SK-N-SH (cell line): Measurements from ENCODE around the gene KLHL18. TPM values are rescaled to one million over a fixed set of nuclear protein-coding genes. Genes with fewer than 3 reads are reported as not detected.

Experiments used
- CTCF ChIA-PET: fragments of 300-600, 350-600 bp; formaldehyde crosslinking; extraction: SDS; loops from one replicate; lab custom pipeline; 2021; lab: Yijun Ruan, JAX
- POLR2A ChIA-PET: fragments of 350-600 bp; sonication (Branson Sonifier 250); formaldehyde crosslinking; extraction: SDS; loops from one replicate; lab custom pipeline; 2020; ENCODE audit warnings: antibody characterized with exemption, inconsistent platforms; lab: Yijun Ruan, JAX
- DNase-seq: peaks from one replicate; pipeline ENCODE4 v3.0.0; 2012
- H2AFZ ChIP-seq: fragments of 200-600 bp; sonication (generic); 2 replicates; pipeline ENCODE4 v1.8.1; 2016; ENCODE audit warnings: antibody characterized with exemption, mild to moderate bottlenecking, low read depth
- H3F3A ChIP-seq: fragments of 200-600 bp; sonication (generic); replicated peaks from 2 replicates; pipeline ENCODE3; 2016; ENCODE audit warnings: antibody characterized with exemption, mild to moderate bottlenecking; ENCODE audit not compliant: insufficient read depth
- H3K27ac ChIP-seq, 2 experiments: fragments of 200-500 bp in 1 of 2; fragments of 200-600 bp in 1 of 2; sonication (Bioruptor generic) in 1 of 2; sonication (generic), shearing (Covaris generic) in 1 of 2; 2 replicates each; pipeline versions ENCODE4 v1.5.1 to v1.6.1; 2014 to 2016; ENCODE audit warnings: low read depth in 2 of 2, inconsistent platforms in 1 of 2, low read length in 1 of 2, mild to moderate bottlenecking in 1 of 2, mixed read lengths in 1 of 2
- H3K27me3 ChIP-seq: fragments of 200-600 bp; sonication (generic), shearing (Covaris generic); 2 replicates; pipeline ENCODE4 v1.6.1; 2016; ENCODE audit warnings: mixed run types; ENCODE audit not compliant: insufficient read depth
- H3K36me3 ChIP-seq, 2 experiments: fragments of 200-500 bp in 1 of 2; fragments of 200-600 bp in 1 of 2; sonication (Bioruptor generic) in 1 of 2; sonication (generic) in 1 of 2; replicated peaks in 1 of 2; 2 replicates each; pipeline versions ENCODE3 to v1.5.1; 2014 to 2016; ENCODE audit warnings: low read length in 1 of 2, mild to moderate bottlenecking in 1 of 2; ENCODE audit not compliant: insufficient read depth in 2 of 2, control insufficient read depth in 1 of 2
- H3K4me1 ChIP-seq, 2 experiments: fragments of 200-500 bp in 1 of 2; fragments of 200-600 bp in 1 of 2; sonication (Bioruptor generic) in 1 of 2; sonication (generic), shearing (Covaris generic) in 1 of 2; 2 replicates each; pipeline versions ENCODE4 v1.5.1 to v1.6.1; 2014 to 2016; ENCODE audit warnings: low read depth in 1 of 2, low read length in 1 of 2, mixed run types in 1 of 2; ENCODE audit not compliant: insufficient read depth in 2 of 2, control insufficient read depth in 1 of 2
- H3K4me2 ChIP-seq: fragments of 200-600 bp; sonication (generic), shearing (Covaris generic); 2 replicates; pipeline ENCODE4 v1.6.1; 2017; ENCODE audit warnings: mixed run types
- H3K4me3 ChIP-seq, 2 experiments: fragments of 200-500 bp in 1 of 2; fragments of 200-600 bp in 1 of 2; sonication (Bioruptor generic) in 1 of 2; sonication (generic), shearing (Covaris generic) in 1 of 2; 2 replicates each; pipeline versions ENCODE4 v1.5.1 to v1.8.1; 2014 to 2016; ENCODE audit warnings: low read depth in 2 of 2, inconsistent platforms in 1 of 2, low read length in 1 of 2, mild to moderate bottlenecking in 1 of 2, mixed read lengths in 1 of 2, moderate library complexity in 1 of 2
- H3K79me2 ChIP-seq: fragments of 200-600 bp; sonication (generic); 2 replicates; pipeline ENCODE4 v1.8.1; 2017; ENCODE audit warnings: mild to moderate bottlenecking; ENCODE audit not compliant: insufficient read depth
- H3K9ac ChIP-seq: fragments of 200-600 bp; sonication (generic); 2 replicates; pipeline ENCODE4 v1.6.1; 2017; ENCODE audit warnings: mixed run types
- H3K9me2 ChIP-seq: fragments of 200-600 bp; sonication (generic); 2 replicates; pipeline ENCODE4 v1.6.1; 2017; ENCODE audit warnings: mixed run types
- H3K9me3 ChIP-seq: fragments of 200-600 bp; sonication (generic); 2 replicates; pipeline ENCODE4 v1.6.1; 2017; ENCODE audit warnings: mixed run types, mild to moderate bottlenecking, moderate library complexity
- H4K20me1 ChIP-seq: fragments of 200-600 bp; sonication (generic); 2 replicates; pipeline ENCODE4 v1.6.1; 2017; ENCODE audit warnings: mild to moderate bottlenecking, mixed run types; ENCODE audit not compliant: insufficient read depth
- CTCF ChIP-seq: fragments of 200-600 bp; sonication (generic); IDR thresholded peaks from 2 replicates; pipeline ENCODE4 v1.6.1; 2017; ENCODE audit warnings: antibody characterized with exemption, mild to moderate bottlenecking, moderate library complexity
- EP300 ChIP-seq, 2 experiments: IDR thresholded peaks; 2 replicates each; pipeline versions ENCODE4 v1.4.0 to v1.6.1; 2012; ENCODE audit warnings: borderline replicate concordance in 1 of 2, low read depth in 1 of 2, low read length in 1 of 2
- FOXM1 ChIP-seq: IDR thresholded peaks from 2 replicates; pipeline ENCODE4 v1.4.0; 2012; ENCODE audit warnings: low read depth, mild to moderate bottlenecking
- JUND ChIP-seq: IDR thresholded peaks from 2 replicates; pipeline ENCODE4 v1.4.0; 2012
- MXI1 ChIP-seq: IDR thresholded peaks from 2 replicates; pipeline ENCODE4 v1.6.1; 2012; ENCODE audit warnings: mild to moderate bottlenecking, low read depth, low read length, improper control_type of control experiment
- NFIC ChIP-seq: IDR thresholded peaks from 2 replicates; pipeline ENCODE4 v1.4.0; 2012; ENCODE audit warnings: borderline replicate concordance
- NRF1 ChIP-seq: IDR thresholded peaks from 2 replicates; pipeline ENCODE4 v1.6.1; 2012; ENCODE audit warnings: low read depth, mild to moderate bottlenecking, low read length
- POLR2AphosphoS5 ChIP-seq: IDR thresholded peaks from 2 replicates; pipeline ENCODE4 v1.6.1; 2012; ENCODE audit warnings: low read depth, low read length
- RAD21 ChIP-seq: IDR thresholded peaks from 2 replicates; pipeline ENCODE4 v1.6.1; 2012; ENCODE audit warnings: mild to moderate bottlenecking, low read length
- RFX5 ChIP-seq: IDR thresholded peaks from 2 replicates; pipeline ENCODE4 v1.6.1; 2012; ENCODE audit warnings: mild to moderate bottlenecking, improper control_type of control experiment, low read length
- RXRA ChIP-seq: IDR thresholded peaks from 2 replicates; pipeline ENCODE4 v1.4.0; 2012; ENCODE audit warnings: low read depth, mild to moderate bottlenecking, borderline replicate concordance
- SMC3 ChIP-seq: IDR thresholded peaks from 2 replicates; pipeline ENCODE4 v1.6.1; 2012; ENCODE audit warnings: low read depth, low read length, improper control_type of control experiment
- TCF12 ChIP-seq: IDR thresholded peaks from 2 replicates; pipeline ENCODE4 v1.4.0; 2012
- TEAD4 ChIP-seq: IDR thresholded peaks from 2 replicates; pipeline ENCODE4 v1.4.0; 2012; ENCODE audit warnings: mild to moderate bottlenecking, borderline replicate concordance; ENCODE audit not compliant: insufficient read depth
- USF1 ChIP-seq: IDR thresholded peaks from 2 replicates; pipeline ENCODE4 v1.4.0; 2012; ENCODE audit warnings: low read depth, borderline replicate concordance
- USF2 ChIP-seq: fragments of 150-350 bp; IDR thresholded peaks from 2 replicates; pipeline ENCODE4 v1.6.1; 2017; ENCODE audit warnings: antibody characterized with exemption, low read length, low read depth, borderline replicate concordance
- WGBS: methylation state at CpG from one replicate; pipeline ENCODE4 v1.1.6; 2017; ENCODE audit warnings: low lambda C conversion rate; 5-methylcytosine and 5-hydroxymethylcytosine counted together
- polyA plus RNA-seq, 3 experiments: library from polyadenylated mRNA; depleted of rRNA; stranded (reverse); fragments of >200 nt; gene quantifications; 2 replicates each; pipeline ENCODE4 v1.2.3, GENCODE V29; 2012
- TF ChIP-seq, protein P1 (sequence below): IDR thresholded peaks from 2 replicates; pipeline ENCODE4 v1.4.0; 2012; ENCODE audit warnings: low read depth, borderline replicate concordance

Gene KLHL18
- polyA plus RNA-seq, 1 of the 3 experiments (the other 2 are of a cell fraction): 55.2 TPM

DNA sequence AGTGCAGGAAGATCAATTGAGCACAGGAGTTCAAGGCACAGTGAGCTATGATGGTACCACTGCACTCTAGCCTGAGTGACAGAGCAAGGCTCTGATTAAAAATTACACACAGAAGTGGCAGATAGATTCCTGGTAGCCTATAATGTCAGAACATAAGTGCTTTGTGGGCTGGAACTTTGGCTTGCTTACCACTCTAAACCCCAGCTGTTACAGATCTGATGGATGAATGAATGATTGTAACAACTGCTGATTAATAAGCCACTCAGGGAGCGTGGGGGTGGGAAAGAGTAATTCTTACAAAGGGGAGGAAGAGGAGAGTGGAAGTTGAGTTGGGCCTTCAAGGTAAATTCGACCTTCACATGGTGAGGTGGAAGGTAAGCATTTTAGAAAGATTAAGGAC, 57.2 kb downstream of the KLHL18 start:
- H3K27me3 ChIP-seq: no peaks in the 10 kb centered on the region
- no peak overlapping the region for H2AFZ ChIP-seq
- 94% methylated on average over 2 of the region's 2 CpGs for WGBS
- no peaks in the 10 kb centered on the region for H3K4me1 ChIP-seq
- H3K9ac ChIP-seq: no peak overlapping the region
- H3K79me2 ChIP-seq: no peaks in the 10 kb centered on the region
- POLR2A ChIA-PET: no interaction called here
- CTCF ChIA-PET: interaction anchor here (1.3 kb wide), 1 partner anchor 30 kb away, joined by 3 read pairs; no protein-coding TSS in a partner anchor
- no peak overlapping the region for H3K4me2 ChIP-seq
- no peaks in the 10 kb centered on the region for H3K9me3 ChIP-seq
- H3K36me3 ChIP-seq: peaks cover 25 to 56% of the 10 kb centered on the region in 2 experiments
- no peaks in the 10 kb centered on the region for H3F3A ChIP-seq
- H3K27ac ChIP-seq: no peak overlapping the region
- no peak overlapping the region for H3K4me3 ChIP-seq
- no peaks in the 10 kb centered on the region for H4K20me1 ChIP-seq
- TF ChIP-seq SMC3: no peak
- TF ChIP-seq CTCF: no peak
- no peak for TF ChIP-seq RAD21
- no peak for DNase-seq
- H3K9me2 ChIP-seq: no peaks in the 10 kb centered on the region

DNA sequence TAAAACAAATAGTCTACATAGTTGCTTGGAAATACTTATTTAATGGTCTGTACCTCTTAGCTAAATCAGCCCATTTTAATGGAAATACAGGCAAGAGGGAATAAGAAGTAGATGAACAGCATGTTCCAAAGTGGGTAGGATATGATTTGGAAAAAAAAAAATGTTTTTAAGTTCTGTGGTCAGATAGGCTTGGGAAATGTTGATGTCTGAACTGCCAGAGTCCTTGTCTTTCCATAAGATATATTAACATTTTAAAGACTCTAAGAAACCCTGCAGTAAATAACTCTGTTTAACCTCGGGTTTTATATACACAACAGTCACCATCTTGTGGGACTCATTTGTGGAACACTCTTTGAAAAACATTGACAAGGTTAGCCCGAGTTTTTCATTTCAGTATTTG, 58.1 kb downstream of the KLHL18 start:
- ChIA-PET CTCF (interaction anchor here (1.0 to 1.3 kb wide), 2 partner anchors 27 to 29 kb away, joined by 3 read pairs; no protein-coding TSS in a partner anchor), POLR2A (no interaction called here)
- DNase-seq: no peak
- no peaks in the 10 kb centered on the region for H4K20me1 ChIP-seq
- peaks cover 20 to 61% of the 10 kb centered on the region in 2 experiments for H3K36me3 ChIP-seq
- H3F3A ChIP-seq: no peaks in the 10 kb centered on the region
- no peaks in the 10 kb centered on the region for H3K4me1 ChIP-seq
- H3K4me2 ChIP-seq: no peak overlapping the region
- TF ChIP-seq TCF12 (no peak), USF2 (no peak), POLR2AphosphoS5 (no peak), EP300 (IDR thresholded peaks at IDR 0.05; ENCODE audit: borderline replicate concordance in 1 of 2, low read depth in 1 of 2, low read length in 1 of 2) (no peak)
- 74% methylated on average over 2 of the region's 2 CpGs for WGBS
- H3K27ac ChIP-seq: no peak overlapping the region
- no peaks in the 10 kb centered on the region for H3K79me2 ChIP-seq
- H3K4me3 ChIP-seq: no peak overlapping the region
- no peaks in the 10 kb centered on the region for H3K9me2 ChIP-seq
- no peaks in the 10 kb centered on the region for H3K27me3 ChIP-seq
- no peak overlapping the region for H2AFZ ChIP-seq
- no peak overlapping the region for H3K9ac ChIP-seq
- H3K9me3 ChIP-seq: no peaks in the 10 kb centered on the region

- H3K9ac ChIP-seq: no peak overlapping the region
- DNase-seq: no peak
- H3K9me3 ChIP-seq: no peaks in the 10 kb centered on the region
- TF ChIP-seq MXI1 (no peak), NRF1 (no peak), JUND (no peak), SMC3 (no peak), NFIC (no peak), POLR2AphosphoS5 (no peak), FOXM1 (no peak), TEAD4 (no peak), EP300 (IDR thresholded peaks at IDR 0.05; ENCODE audit: borderline replicate concordance in 1 of 2, low read depth in 1 of 2, low read length in 1 of 2) (no peak), USF1 (no peak), RXRA (no peak), RFX5 (no peak)
- TF ChIP-seq, protein P1, sequence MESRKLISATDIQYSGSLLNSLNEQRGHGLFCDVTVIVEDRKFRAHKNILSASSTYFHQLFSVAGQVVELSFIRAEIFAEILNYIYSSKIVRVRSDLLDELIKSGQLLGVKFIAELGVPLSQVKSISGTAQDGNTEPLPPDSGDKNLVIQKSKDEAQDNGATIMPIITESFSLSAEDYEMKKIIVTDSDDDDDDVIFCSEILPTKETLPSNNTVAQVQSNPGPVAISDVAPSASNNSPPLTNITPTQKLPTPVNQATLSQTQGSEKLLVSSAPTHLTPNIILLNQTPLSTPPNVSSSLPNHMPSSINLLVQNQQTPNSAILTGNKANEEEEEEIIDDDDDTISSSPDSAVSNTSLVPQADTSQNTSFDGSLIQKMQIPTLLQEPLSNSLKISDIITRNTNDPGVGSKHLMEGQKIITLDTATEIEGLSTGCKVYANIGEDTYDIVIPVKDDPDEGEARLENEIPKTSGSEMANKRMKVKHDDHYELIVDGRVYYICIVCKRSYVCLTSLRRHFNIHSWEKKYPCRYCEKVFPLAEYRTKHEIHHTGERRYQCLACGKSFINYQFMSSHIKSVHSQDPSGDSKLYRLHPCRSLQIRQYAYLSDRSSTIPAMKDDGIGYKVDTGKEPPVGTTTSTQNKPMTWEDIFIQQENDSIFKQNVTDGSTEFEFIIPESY: no peak
- H3F3A ChIP-seq: no peaks in the 10 kb centered on the region
- no peaks in the 10 kb centered on the region for H3K27me3 ChIP-seq
- ChIA-PET CTCF (no interaction called here), POLR2A (no interaction called here)
- H4K20me1 ChIP-seq: no peaks in the 10 kb centered on the region
- H2AFZ ChIP-seq: no peak overlapping the region
- H3K27ac ChIP-seq: no peak overlapping the region
- no peak overlapping the region for H3K4me2 ChIP-seq
- H3K36me3 ChIP-seq: peaks cover 14 to 52% of the 10 kb centered on the region in 2 experiments
- H3K4me3 ChIP-seq: no peak overlapping the region
- no peaks in the 10 kb centered on the region for H3K4me1 ChIP-seq
- WGBS: 89% methylated on average over 2 of the region's 2 CpGs
- H3K79me2 ChIP-seq: no peaks in the 10 kb centered on the region
- no peaks in the 10 kb centered on the region for H3K9me2 ChIP-seq
Observed at GRCh38 chr3:47342151-47342550, 59.4 kb downstream of the KLHL18 start.
